Erythroblast (primary cell): ENCODE data around the gene ZBTB7A.

Source experiments
- GATA1 ChIP-seq: IDR thresholded peaks from 2 replicates; pipeline ENCODE4 v1.6.1; 2011; ENCODE audit warnings: low read depth, mild to moderate bottlenecking, control low read depth, low read length, moderate library complexity
- POLR2A ChIP-seq: IDR thresholded peaks from 2 replicates; pipeline ENCODE4 v1.6.1; 2011; ENCODE audit warnings: mild to moderate bottlenecking, low read length

- TF ChIP-seq POLR2A: no peak
- no peak for TF ChIP-seq GATA1
These were observed 1.6 kb upstream of the ZBTB7A start for GRCh38 chr19:4068047-4068966.
